Smooth muscle cell (in vitro differentiated cells): ENCODE measurements around the gene RAB33B. TPM values are rescaled to one million over a fixed set of nuclear protein-coding genes. Genes with fewer than 3 reads are reported as not detected.

Source experiments
- DNase-seq: peaks from one replicate; lab custom pipeline; 2025; ENCODE audit not compliant: unreplicated experiment; lab: John Stamatoyannopoulos, UW
- H2AFZ ChIP-seq: fragments of 200-600 bp; sonication (generic); 2 replicates; pipeline ENCODE4 v1.6.0; 2016; ENCODE audit warnings: antibody characterized with exemption, low read depth, mild to moderate bottlenecking
- H3F3A ChIP-seq: fragments of 200-600 bp; sonication (generic); 2 replicates; pipeline ENCODE4 v1.6.0; 2017; ENCODE audit warnings: antibody characterized with exemption, low read depth
- H3K27ac ChIP-seq: fragments of 200-600 bp; sonication (generic); 2 replicates; pipeline ENCODE4 v1.5.1; 2016; ENCODE audit warnings: low read depth, mild to moderate bottlenecking
- H3K27me3 ChIP-seq: fragments of 200-600 bp; sonication (generic); 2 replicates; pipeline ENCODE4 v1.6.1; 2016; ENCODE audit warnings: low read depth, mild to moderate bottlenecking
- H3K36me3 ChIP-seq: fragments of 200-600 bp; sonication (generic); 2 replicates; pipeline ENCODE4 v1.5.1; 2016; ENCODE audit warnings: low read depth
- H3K4me1 ChIP-seq: fragments of 200-600 bp; sonication (generic); 2 replicates; pipeline ENCODE4 v1.5.1; 2016; ENCODE audit warnings: low read depth
- H3K4me2 ChIP-seq: fragments of 200-600 bp; sonication (generic); 2 replicates; pipeline ENCODE4 v1.6.0; 2016; ENCODE audit warnings: mild to moderate bottlenecking
- H3K4me3 ChIP-seq: fragments of 200-600 bp; sonication (generic); 2 replicates; pipeline ENCODE4 v1.5.1; 2016; ENCODE audit warnings: mild to moderate bottlenecking
- H3K79me2 ChIP-seq: fragments of 200-600 bp; sonication (generic); 2 replicates; pipeline ENCODE4 v1.6.0; 2016; ENCODE audit warnings: low read depth, mild to moderate bottlenecking
- H3K9ac ChIP-seq: fragments of 200-600 bp; sonication (generic); 2 replicates; pipeline ENCODE4 v1.6.0; 2016; ENCODE audit warnings: low read depth
- H3K9me3 ChIP-seq: fragments of 200-600 bp; sonication (generic); replicated peaks from 2 replicates; pipeline ENCODE4 v1.5.1; 2016; ENCODE audit warnings: low read depth
- H4K20me1 ChIP-seq: fragments of 200-600 bp; sonication (generic); 2 replicates; pipeline ENCODE4 v1.6.0; 2016; ENCODE audit warnings: low read depth
- CTCF ChIP-seq: fragments of 200-600 bp; sonication (generic); IDR thresholded peaks from 2 replicates; pipeline ENCODE4 v1.5.1; 2017; ENCODE audit warnings: borderline replicate concordance, mild to moderate bottlenecking, antibody characterized with exemption; ENCODE audit not compliant: insufficient read depth, poor library complexity, severe bottlenecking
- WGBS: methylation state at CpG from one replicate; pipeline ENCODE4 v1.1.7; 2016; ENCODE audit warnings: low lambda C conversion rate; 5-methylcytosine and 5-hydroxymethylcytosine counted together
- polyA plus RNA-seq: library from polyadenylated mRNA; unstranded; fragments of >200 nt; fragmentation: Nextera tagmentation; extraction: Ambion mirVana; gene quantifications from 2 replicates; pipeline ENCODE4 v1.2.1, GENCODE V29; 2016
- total RNA-seq: library from RNA; depleted of rRNA; stranded (reverse); fragments of >200 nt; gene quantifications from 2 replicates; pipeline ENCODE4 v1.2.3, GENCODE V29; 2014

Gene RAB33B
- total and polyA plus RNA-seq, 2 experiments from 2014 or later: 6.3 to 15.8 TPM

- Histone ChIP-seq H3K9me3 (no peaks in the 10 kb centered on the region), H3K27me3 (no peaks in the 10 kb centered on the region), H3K9ac (no peak overlapping the region), H3K79me2 (no peaks in the 10 kb centered on the region), H2AFZ (no peak overlapping the region), H3K4me3 (no peak overlapping the region), H3K36me3 (peaks cover 4% of the 10 kb centered on the region), H3K4me2 (no peak overlapping the region), H4K20me1 (no peaks in the 10 kb centered on the region), H3K27ac (no peak overlapping the region), H3K4me1 (no peaks in the 10 kb centered on the region), H3F3A (no peaks in the 10 kb centered on the region)
- DNase-seq: no peak
- no peak for TF ChIP-seq CTCF
- 89% methylated on average over 4 of the region's 4 CpGs for WGBS
Observed at GRCh38 chr4:139522457-139522856, 68.5 kb downstream of the RAB33B start.

GRCh38 chr4:139523076-139523475, 69.2 kb downstream of the RAB33B start:
- Histone ChIP-seq H3K4me3 (no peak overlapping the region), H3K27me3 (no peaks in the 10 kb centered on the region), H3K4me2 (no peak overlapping the region), H3F3A (no peaks in the 10 kb centered on the region), H3K9me3 (no peaks in the 10 kb centered on the region), H3K36me3 (peaks cover 4% of the 10 kb centered on the region), H3K9ac (no peak overlapping the region), H4K20me1 (no peaks in the 10 kb centered on the region), H3K27ac (peak overlapping the region; percentile 72), H3K4me1 (no peaks in the 10 kb centered on the region), H3K79me2 (no peaks in the 10 kb centered on the region), H2AFZ (no peak overlapping the region)
- TF ChIP-seq CTCF: no peak
- DNase-seq: no peak
- WGBS: 93% methylated on average over 1 of the region's 1 CpG

- H3K4me1 ChIP-seq: no peaks in the 10 kb centered on the region
- no peaks in the 10 kb centered on the region for H3K9me3 ChIP-seq
- WGBS: 74% methylated on average over 4 of the region's 4 CpGs
- no peak overlapping the region for H3K4me2 ChIP-seq
- peak overlapping the region; percentile 72 for H3K27ac ChIP-seq
- H2AFZ ChIP-seq: no peak overlapping the region
- no peaks in the 10 kb centered on the region for H3K79me2 ChIP-seq
- peaks cover 4% of the 10 kb centered on the region for H3K36me3 ChIP-seq
- TF ChIP-seq CTCF: no peak
- no peak for DNase-seq
- no peaks in the 10 kb centered on the region for H4K20me1 ChIP-seq
- no peaks in the 10 kb centered on the region for H3F3A ChIP-seq
- no peaks in the 10 kb centered on the region for H3K27me3 ChIP-seq
- no peak overlapping the region for H3K9ac ChIP-seq
- H3K4me3 ChIP-seq: no peak overlapping the region
Observed at GRCh38 chr4:139524062-139524631, 70.2 kb downstream of the RAB33B start.

GRCh38 chr4:139525414-139525813, 71.5 kb downstream of the RAB33B start:
- WGBS: 46% methylated on average over 2 of the region's 2 CpGs
- H3K4me1 ChIP-seq: no peaks in the 10 kb centered on the region
- H3K27me3 ChIP-seq: no peaks in the 10 kb centered on the region
- no peak for DNase-seq
- no peak for TF ChIP-seq CTCF
- no peaks in the 10 kb centered on the region for H3K79me2 ChIP-seq
- no peak overlapping the region for H3K27ac ChIP-seq
- H3K4me2 ChIP-seq: no peak overlapping the region
- no peak overlapping the region for H3K4me3 ChIP-seq
- H3F3A ChIP-seq: no peaks in the 10 kb centered on the region
- H2AFZ ChIP-seq: no peak overlapping the region
- no peaks in the 10 kb centered on the region for H4K20me1 ChIP-seq
- no peak overlapping the region for H3K9ac ChIP-seq
- no peaks in the 10 kb centered on the region for H3K9me3 ChIP-seq
- H3K36me3 ChIP-seq: no peaks in the 10 kb centered on the region
